IPS-NIHi7 (cell line): ENCODE measurements around the gene CHRNA1.
"Not testable (repeated sequence)": the region's sequence is repeated elsewhere in the genome, so short reads cannot be mapped to it uniquely, and the experiment has no call there.

Experiments
- DNase-seq: peaks from one replicate; pipeline ENCODE4 v3.0.0; 2012; ENCODE audit warnings: mixed read lengths; ENCODE audit errors: extremely low spot score

The CHRNA1 gene

GRCh38 chr2:174717273-174717672 is 47.0 kb downstream of the CHRNA1 start:
- no peak for DNase-seq

- no peak for DNase-seq
Observed at GRCh38 chr2:174716785-174717184, 47.5 kb downstream of the CHRNA1 start.

- DNase-seq: no peak
Observed at GRCh38 chr2:174713686-174714085, 50.6 kb downstream of the CHRNA1 start.

GRCh38 chr2:174711206-174711605 is 53.1 kb downstream of the CHRNA1 start:
- peak; percentile 40 for DNase-seq

- DNase-seq: not testable (repeated sequence)
Observed at GRCh38 chr2:174709416-174710004, 54.8 kb downstream of the CHRNA1 start.

- DNase-seq: no peak
Observed at GRCh38 chr2:174708713-174709112, 55.6 kb downstream of the CHRNA1 start.

- no peak for DNase-seq
Observed at GRCh38 chr2:174705321-174705720, 59.0 kb downstream of the CHRNA1 start.

GRCh38 chr2:174704642-174705041 is 59.6 kb downstream of the CHRNA1 start:
- no peak for DNase-seq

- no peak for DNase-seq
Observed at GRCh38 chr2:174704061-174704460, 60.2 kb downstream of the CHRNA1 start.

GRCh38 chr2:174703430-174703829 is 60.8 kb downstream of the CHRNA1 start:
- no peak for DNase-seq

- DNase-seq: no peak
Observed at GRCh38 chr2:174702541-174702940, 61.7 kb downstream of the CHRNA1 start.

GRCh38 chr2:174699993-174700766 is 64.1 kb downstream of the CHRNA1 start:
- peak; percentile 64 for DNase-seq
